ENCODE measurements around the gene ADAM15. TPM values are rescaled to one million over a fixed set of nuclear protein-coding genes. Genes with fewer than 3 reads are reported as not detected.

Gene ADAM15
- polyA plus RNA-seq, 1 of the 3 experiments (the other 2 are of a cell fraction) = 60.1 TPM

DNA sequence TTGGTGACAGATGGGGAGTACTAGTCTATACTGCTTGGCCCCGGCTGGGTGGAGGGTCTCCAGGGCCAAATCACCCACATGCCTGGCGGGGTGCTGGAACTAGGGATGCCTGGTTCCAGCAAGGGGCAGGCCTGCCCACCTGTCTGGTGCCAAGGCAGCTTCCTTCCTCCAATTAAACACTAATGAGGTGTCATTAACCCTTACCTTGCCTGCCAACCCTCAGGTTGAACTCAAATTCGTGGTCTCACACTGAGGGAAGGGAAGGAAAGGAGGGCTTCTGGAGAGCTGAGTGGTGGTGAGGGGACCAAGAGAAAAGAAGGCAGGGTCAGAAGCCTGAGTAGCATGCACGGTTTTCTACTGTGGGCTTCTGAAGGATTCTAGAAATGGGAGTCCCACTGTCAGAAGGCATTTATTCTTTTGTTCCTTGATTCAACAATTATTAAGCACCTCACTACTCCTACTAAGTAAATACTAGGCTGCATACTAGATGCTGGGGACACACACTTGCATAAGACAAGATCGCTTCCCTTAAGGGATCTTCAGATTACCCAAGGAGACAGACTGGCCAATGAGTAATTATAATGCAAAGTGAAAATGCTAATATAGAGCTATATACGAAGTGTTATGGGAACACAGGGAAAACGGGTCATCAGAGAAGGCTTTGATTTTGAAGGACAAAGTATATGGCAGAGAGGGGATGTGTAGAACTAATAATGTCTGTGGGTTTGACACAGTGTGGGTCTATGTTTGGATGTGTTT, 21.6 kb downstream of the ADAM15 start:
- WGBS (ENCODE audit: low lambda C conversion rate) = 75% methylated on average over 7 of the region's 7 CpGs
- Histone ChIP-seq H2AFZ (ENCODE audit: low read depth) (no peak overlapping the region), H4K20me1 (ENCODE audit: insufficient read depth) (no peaks in the 10 kb centered on the region), H3K79me2 (ENCODE audit: insufficient read depth) (no peaks in the 10 kb centered on the region), H3K9me3 (no peaks in the 10 kb centered on the region), H3K36me3 (replicated peaks in 1 of 2; ENCODE audit: control insufficient read depth in 1 of 2, insufficient read depth in 2 of 2, low read length in 1 of 2) (peaks cover 0 to 9% of the 10 kb centered on the region in 2 experiments), H3K9me2 (no peaks in the 10 kb centered on the region), H3K4me3 (ENCODE audit: low read depth in 2 of 2, low read length in 1 of 2) (no peak overlapping the region), H3K4me2 (no peak overlapping the region), H3K9ac (no peak overlapping the region), H3K27ac (ENCODE audit: low read depth in 2 of 2, low read length in 1 of 2) (no peak overlapping the region), H3K4me1 (ENCODE audit: control insufficient read depth in 1 of 2, insufficient read depth in 2 of 2, low read depth in 1 of 2, low read length in 1 of 2) (peaks cover 0 to 21% of the 10 kb centered on the region in 2 experiments; a peak in 1 of 4 replicates), H3K27me3 (ENCODE audit: insufficient read depth) (no peaks in the 10 kb centered on the region), H3F3A (replicated peaks; ENCODE audit: insufficient read depth) (peaks cover 8% of the 10 kb centered on the region)
- POLR2A ChIA-PET = interaction anchor here (1.1 kb wide), 1 partner anchor 10 kb away, joined by 4 read pairs; no protein-coding TSS in a partner anchor
- CTCF ChIA-PET = interaction anchor here (0.6 to 29.9 kb wide), 7 partner anchors 12 to 73 kb away, joined by 3 to 573 read pairs (median 5); partner anchors contain the start of genes ADAM15, DCST1 and DCST2
- DNase-seq = no peak
- TF ChIP-seq, protein P1, sequence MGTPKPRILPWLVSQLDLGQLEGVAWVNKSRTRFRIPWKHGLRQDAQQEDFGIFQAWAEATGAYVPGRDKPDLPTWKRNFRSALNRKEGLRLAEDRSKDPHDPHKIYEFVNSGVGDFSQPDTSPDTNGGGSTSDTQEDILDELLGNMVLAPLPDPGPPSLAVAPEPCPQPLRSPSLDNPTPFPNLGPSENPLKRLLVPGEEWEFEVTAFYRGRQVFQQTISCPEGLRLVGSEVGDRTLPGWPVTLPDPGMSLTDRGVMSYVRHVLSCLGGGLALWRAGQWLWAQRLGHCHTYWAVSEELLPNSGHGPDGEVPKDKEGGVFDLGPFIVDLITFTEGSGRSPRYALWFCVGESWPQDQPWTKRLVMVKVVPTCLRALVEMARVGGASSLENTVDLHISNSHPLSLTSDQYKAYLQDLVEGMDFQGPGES (IDR thresholded peaks at IDR 0.05; ENCODE audit: low read depth, low read length) = no peak
- TF ChIP-seq, protein P2, sequence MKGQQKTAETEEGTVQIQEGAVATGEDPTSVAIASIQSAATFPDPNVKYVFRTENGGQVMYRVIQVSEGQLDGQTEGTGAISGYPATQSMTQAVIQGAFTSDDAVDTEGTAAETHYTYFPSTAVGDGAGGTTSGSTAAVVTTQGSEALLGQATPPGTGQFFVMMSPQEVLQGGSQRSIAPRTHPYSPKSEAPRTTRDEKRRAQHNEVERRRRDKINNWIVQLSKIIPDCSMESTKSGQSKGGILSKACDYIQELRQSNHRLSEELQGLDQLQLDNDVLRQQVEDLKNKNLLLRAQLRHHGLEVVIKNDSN (IDR thresholded peaks at IDR 0.05; ENCODE audit: borderline replicate concordance, low read depth) = no peak
- TF ChIP-seq TEAD4 (IDR thresholded peaks at IDR 0.05; ENCODE audit: borderline replicate concordance, insufficient read depth) (no peak), MEF2A (IDR thresholded peaks at IDR 0.05; ENCODE audit: borderline replicate concordance, low read depth) (no peak), TAF1 (IDR thresholded peaks at IDR 0.05; ENCODE audit: borderline replicate concordance, low read depth, low read length) (no peak), FOSL2 (IDR thresholded peaks at IDR 0.05; ENCODE audit: borderline replicate concordance, low read depth) (no peak), REST (IDR thresholded peaks at IDR 0.05; ENCODE audit: low read depth, low read length) (no peak), SMC3 (IDR thresholded peaks at IDR 0.05; ENCODE audit: low read depth, low read length) (no peak), MXI1 (IDR thresholded peaks at IDR 0.05; ENCODE audit: low read depth, low read length) (no peak), YY1 (IDR thresholded peaks at IDR 0.05; ENCODE audit: low read depth) (no peak), ZBTB33 (IDR thresholded peaks at IDR 0.05; ENCODE audit: borderline replicate concordance, low read depth) (no peak)
- TF ChIP-seq, protein P3, sequence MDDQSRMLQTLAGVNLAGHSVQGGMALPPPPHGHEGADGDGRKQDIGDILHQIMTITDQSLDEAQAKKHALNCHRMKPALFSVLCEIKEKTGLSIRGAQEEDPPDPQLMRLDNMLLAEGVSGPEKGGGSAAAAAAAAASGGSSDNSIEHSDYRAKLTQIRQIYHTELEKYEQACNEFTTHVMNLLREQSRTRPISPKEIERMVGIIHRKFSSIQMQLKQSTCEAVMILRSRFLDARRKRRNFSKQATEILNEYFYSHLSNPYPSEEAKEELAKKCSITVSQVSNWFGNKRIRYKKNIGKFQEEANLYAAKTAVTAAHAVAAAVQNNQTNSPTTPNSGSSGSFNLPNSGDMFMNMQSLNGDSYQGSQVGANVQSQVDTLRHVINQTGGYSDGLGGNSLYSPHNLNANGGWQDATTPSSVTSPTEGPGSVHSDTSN (IDR thresholded peaks at IDR 0.05) = no peak
- TF ChIP-seq, protein P4, sequence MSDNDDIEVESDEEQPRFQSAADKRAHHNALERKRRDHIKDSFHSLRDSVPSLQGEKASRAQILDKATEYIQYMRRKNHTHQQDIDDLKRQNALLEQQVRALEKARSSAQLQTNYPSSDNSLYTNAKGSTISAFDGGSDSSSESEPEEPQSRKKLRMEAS (IDR thresholded peaks at IDR 0.05; ENCODE audit: low read depth) = no peak

All from SK-N-SH (cell line).